Measurements from ENCODE around the gene MPHOSPH10. TPM values are rescaled to one million over a fixed set of nuclear protein-coding genes. Genes with fewer than 3 reads are reported as not detected.
"Not testable (repeated sequence)": the region's sequence is repeated elsewhere in the genome, so short reads cannot be mapped to it uniquely, and the experiment has no call there.

Gene MPHOSPH10
- total and polyA plus RNA-seq, 8 donors, result 11.6 to 22.5 (median 14.5) TPM

DNA sequence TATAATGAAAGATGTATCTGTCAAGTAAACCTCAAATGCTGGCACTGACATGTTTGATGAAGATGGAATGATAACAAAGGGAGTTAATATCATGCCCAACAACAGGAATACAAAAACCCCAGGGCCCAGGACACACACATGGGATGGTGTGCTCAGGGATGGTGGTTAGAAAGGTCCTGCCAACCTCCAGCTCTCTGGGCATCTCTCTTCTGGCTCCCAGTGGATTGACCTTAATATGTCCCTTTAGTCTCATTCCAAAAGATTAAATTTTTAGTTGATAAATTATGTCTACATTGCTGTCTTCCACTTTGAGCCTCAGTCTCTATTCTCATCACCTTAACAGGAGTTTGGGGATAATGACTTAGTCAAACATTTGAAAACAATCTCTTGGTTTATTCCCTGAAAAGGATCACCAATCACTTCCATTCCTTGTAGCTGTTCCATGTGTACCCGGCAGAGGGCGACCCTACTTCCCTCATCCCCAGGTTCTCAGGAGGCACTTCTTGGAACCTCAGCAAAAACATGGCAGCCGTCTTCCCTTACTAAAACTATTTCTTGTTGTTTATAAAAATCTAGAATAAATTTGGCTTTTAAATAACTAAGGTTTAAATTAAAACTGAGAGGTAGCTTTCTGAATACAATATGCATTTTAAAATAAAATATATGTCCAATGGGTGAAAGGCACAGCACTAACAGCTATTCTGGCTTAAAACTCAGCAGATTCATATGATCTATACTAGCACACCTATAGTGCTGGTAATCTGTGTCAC is 30.1 kb upstream of the MPHOSPH10 start:
- TF ChIP-seq, protein P1, sequence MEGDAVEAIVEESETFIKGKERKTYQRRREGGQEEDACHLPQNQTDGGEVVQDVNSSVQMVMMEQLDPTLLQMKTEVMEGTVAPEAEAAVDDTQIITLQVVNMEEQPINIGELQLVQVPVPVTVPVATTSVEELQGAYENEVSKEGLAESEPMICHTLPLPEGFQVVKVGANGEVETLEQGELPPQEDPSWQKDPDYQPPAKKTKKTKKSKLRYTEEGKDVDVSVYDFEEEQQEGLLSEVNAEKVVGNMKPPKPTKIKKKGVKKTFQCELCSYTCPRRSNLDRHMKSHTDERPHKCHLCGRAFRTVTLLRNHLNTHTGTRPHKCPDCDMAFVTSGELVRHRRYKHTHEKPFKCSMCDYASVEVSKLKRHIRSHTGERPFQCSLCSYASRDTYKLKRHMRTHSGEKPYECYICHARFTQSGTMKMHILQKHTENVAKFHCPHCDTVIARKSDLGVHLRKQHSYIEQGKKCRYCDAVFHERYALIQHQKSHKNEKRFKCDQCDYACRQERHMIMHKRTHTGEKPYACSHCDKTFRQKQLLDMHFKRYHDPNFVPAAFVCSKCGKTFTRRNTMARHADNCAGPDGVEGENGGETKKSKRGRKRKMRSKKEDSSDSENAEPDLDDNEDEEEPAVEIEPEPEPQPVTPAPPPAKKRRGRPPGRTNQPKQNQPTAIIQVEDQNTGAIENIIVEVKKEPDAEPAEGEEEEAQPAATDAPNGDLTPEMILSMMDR (IDR thresholded peaks at IDR 0.05), result peak; percentile 45 to 68 (median 62)
- H3K27ac ChIP-seq, result no peak overlapping the region
- H3K9me3 ChIP-seq, result no peaks in the 10 kb centered on the region
- H3K4me3 ChIP-seq, result no peak overlapping the region
- no peaks in the 10 kb centered on the region for H3K4me1 ChIP-seq
- DNase-seq (peak; percentile 36 to 77 (median 64)), FAIRE-seq (no peak), ATAC-seq (peak; percentile 87 to 99 (median 96))
- WGBS, 2 donors, result 1 to 4% methylated on average over 3 of the region's 3 CpGs
- no peaks in the 10 kb centered on the region for H3K27me3 ChIP-seq
- intact Hi-C loops (cut with DNase I), result no loop called here
- H3K36me3 ChIP-seq, result no peaks in the 10 kb centered on the region

DNA sequence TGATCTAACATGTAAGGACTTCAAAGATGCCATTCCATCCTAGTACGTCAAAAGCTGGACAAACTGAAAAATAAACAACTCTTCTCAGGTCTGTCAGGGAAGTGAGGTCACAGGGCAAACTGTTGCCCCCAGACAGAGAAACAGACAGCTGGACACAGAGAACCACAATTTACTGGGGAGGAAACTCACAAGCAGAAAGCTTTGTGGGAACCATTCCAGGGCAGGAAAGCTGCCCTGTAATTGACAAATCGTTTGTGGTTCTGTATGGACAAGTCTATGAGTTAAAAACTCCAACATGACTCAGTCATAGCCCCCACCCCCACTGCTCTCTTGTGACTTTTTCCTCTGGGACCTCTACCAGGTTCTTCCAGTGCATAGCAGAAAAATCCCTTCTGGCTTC is 28.8 kb upstream of the MPHOSPH10 start:
- Histone ChIP-seq H3K4me3 (no peak overlapping the region), H3K4me1 (no peaks in the 10 kb centered on the region), H3K36me3 (no peaks in the 10 kb centered on the region), H3K27me3 (no peaks in the 10 kb centered on the region), H3K9me3 (no peaks in the 10 kb centered on the region), H3K27ac (no peak overlapping the region)
- ATAC-seq, result peak in 1 of 4 donors; percentile 39
- WGBS, 2 donors, result 53 to 54% methylated on average over 2 of the region's 2 CpGs
- TF ChIP-seq, protein P1 (IDR thresholded peaks at IDR 0.05), result no peak
- FAIRE-seq, result no peak
- intact Hi-C loops (cut with DNase I), result no loop called here
- no peak for DNase-seq

DNA sequence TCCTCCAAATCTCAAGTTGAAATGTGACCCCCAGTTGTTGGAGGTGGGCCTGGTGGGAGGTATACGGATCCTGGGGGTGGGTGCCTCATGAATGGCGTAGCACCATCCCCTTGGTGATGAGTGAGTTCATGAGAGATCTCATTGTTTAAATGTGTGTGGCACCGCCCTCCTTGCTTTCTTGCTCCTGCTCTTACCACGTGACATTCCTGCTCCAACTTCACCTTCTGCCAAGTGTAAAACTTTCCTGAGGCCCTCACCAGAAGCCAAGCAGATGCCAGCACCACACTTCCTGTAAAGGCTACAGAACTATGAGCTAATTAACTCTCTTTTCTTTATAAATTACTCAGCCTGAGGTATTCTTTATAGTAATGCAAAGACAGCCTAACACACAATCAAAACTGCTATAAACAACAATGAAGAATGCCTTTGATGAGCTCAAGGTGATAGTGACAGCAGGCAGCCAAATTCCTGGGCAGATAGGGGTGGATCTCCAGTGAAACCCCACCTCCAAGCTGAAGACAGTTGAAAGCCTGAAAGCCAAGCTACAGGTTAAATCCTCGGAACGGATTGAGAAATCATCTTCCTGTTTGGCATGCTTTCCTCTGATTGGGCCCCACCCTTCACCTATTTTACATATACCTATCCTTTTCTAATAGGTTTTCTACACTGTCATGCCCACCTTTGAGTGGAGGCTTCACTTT is 27.3 kb upstream of the MPHOSPH10 start:
- H3K36me3 ChIP-seq, result no peaks in the 10 kb centered on the region
- DNase-seq, result no peak
- intact Hi-C loops (cut with DNase I), result no loop called here
- H3K27me3 ChIP-seq, result no peaks in the 10 kb centered on the region
- no peak overlapping the region for H3K27ac ChIP-seq
- TF ChIP-seq, protein P1 (IDR thresholded peaks at IDR 0.05), result no peak
- no peaks in the 10 kb centered on the region for H3K4me1 ChIP-seq
- WGBS, 2 donors, result 61 to 67% methylated on average over 6 of the region's 6 CpGs
- H3K9me3 ChIP-seq, result no peaks in the 10 kb centered on the region
- H3K4me3 ChIP-seq, result no peak overlapping the region
- no peak for ATAC-seq
- FAIRE-seq, result no peak

DNA sequence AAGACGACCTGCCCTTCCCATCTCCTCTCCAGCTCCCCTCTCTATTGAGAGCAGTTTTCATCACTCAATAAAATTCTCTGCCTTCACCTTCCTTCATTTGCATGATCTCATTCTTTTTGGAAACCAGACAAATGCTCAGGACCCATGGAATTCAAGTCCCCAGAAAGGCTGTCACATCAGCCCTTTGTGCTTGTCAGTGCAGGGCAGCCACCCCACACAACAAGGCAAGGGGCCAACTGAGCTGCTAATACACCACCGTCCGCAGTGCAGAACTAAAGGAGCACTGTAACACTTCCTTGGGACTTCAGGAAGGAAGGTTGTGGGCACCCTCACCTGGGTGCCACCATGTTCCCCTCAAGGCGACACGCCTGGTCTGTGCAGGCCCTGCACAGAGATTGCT is 26.6 kb upstream of the MPHOSPH10 start:
- 83 to 86% methylated on average over 5 of the region's 5 CpGs for WGBS, 2 donors

DNA sequence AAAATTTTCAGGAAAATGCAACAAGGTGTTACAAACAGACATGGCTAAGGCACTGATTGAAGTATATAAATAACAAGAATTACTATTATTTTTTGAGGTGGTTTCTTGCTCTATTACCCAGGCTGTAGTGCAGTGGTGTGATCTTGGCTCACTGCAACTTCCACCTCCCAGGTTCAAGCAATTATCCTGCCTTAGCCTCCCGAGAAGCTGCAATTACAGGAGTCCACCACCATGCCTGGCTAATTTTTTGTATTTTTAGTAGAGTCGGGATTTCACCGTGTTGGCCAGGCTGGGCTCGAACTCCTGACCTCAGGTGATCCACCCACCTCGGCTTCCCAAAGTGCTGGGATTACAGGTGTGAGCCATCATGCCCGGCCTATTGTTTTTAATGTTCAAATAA is 24.0 kb upstream of the MPHOSPH10 start:
- H3K4me1 ChIP-seq; FAIRE-seq; H3K9me3 ChIP-seq; intact Hi-C loops (cut with DNase I); H3K27me3 ChIP-seq; DNase-seq; ATAC-seq; H3K27ac ChIP-seq; H3K4me3 ChIP-seq: not testable (repeated sequence)
- peaks cover 0 to 21% (median 0%) of the 10 kb centered on the region in 3 donors for H3K36me3 ChIP-seq
- WGBS, 2 donors, result 62 to 72% methylated on average over 6 of the region's 6 CpGs

More for the DNA sequence above, 26.6 kb upstream of the MPHOSPH10 start:
- Histone ChIP-seq H3K4me1 (no peaks in the 10 kb centered on the region), H3K36me3 (peaks cover 0 to 3% (median 0%) of the 10 kb centered on the region in 3 donors), H3K4me3 (no peak overlapping the region), H3K9me3 (no peaks in the 10 kb centered on the region), H3K27ac (no peak overlapping the region), H3K27me3 (no peaks in the 10 kb centered on the region)
- TF ChIP-seq, protein P1 (IDR thresholded peaks at IDR 0.05), result no peak
- intact Hi-C loops (cut with DNase I), result no loop called here
- no peak for DNase-seq
- no peak for FAIRE-seq
- no peak for ATAC-seq
